Neural progenitor cell (in vitro differentiated cells): ENCODE results near the gene PHGDH. TPM values are rescaled to one million over a fixed set of nuclear protein-coding genes. Genes with fewer than 3 reads are reported as not detected.

ENCODE experiments used
- DNase-seq: peaks from one replicate; pipeline ENCODE4 v3.0.0-alpha.2; 2016; ENCODE audit warnings: low spot score
- H2AFZ ChIP-seq: fragments of 200-600 bp; sonication (generic); replicated peaks from 2 replicates; pipeline ENCODE4 v1.6.1; 2016; ENCODE audit warnings: antibody characterized with exemption
- H3F3A ChIP-seq: fragments of 200-600 bp; sonication (generic); 2 replicates; pipeline ENCODE4 v1.6.1; 2016; ENCODE audit warnings: antibody characterized with exemption, low read depth
- H3K27ac ChIP-seq: fragments of 200-600 bp; sonication (generic); 2 replicates; pipeline ENCODE4 v1.5.1; 2016; ENCODE audit warnings: mild to moderate bottlenecking
- H3K27me3 ChIP-seq: fragments of 200-600 bp; sonication (generic); 2 replicates; pipeline ENCODE4 v1.6.1; 2016; ENCODE audit warnings: mild to moderate bottlenecking, moderate library complexity
- H3K36me3 ChIP-seq: fragments of 200-600 bp; sonication (generic); 2 replicates; pipeline ENCODE4 v1.5.1; 2016
- H3K4me1 ChIP-seq: fragments of 200-600 bp; sonication (generic); 2 replicates; pipeline ENCODE4 v1.6.1; 2016; ENCODE audit warnings: mixed run types
- H3K4me2 ChIP-seq: fragments of 200-600 bp; sonication (generic); 2 replicates; pipeline ENCODE4 v1.6.1; 2016
- H3K4me3 ChIP-seq: fragments of 200-600 bp; sonication (generic); 2 replicates; pipeline ENCODE4 v1.5.1; 2016
- H3K79me2 ChIP-seq: fragments of 200-600 bp; sonication (generic); 2 replicates; pipeline ENCODE4 v1.6.1; 2016; ENCODE audit warnings: low read depth
- H3K9ac ChIP-seq: fragments of 200-600 bp; sonication (generic); 2 replicates; pipeline ENCODE4 v1.6.1; 2016
- H3K9me3 ChIP-seq: fragments of 200-600 bp; sonication (generic); 2 replicates; pipeline ENCODE4 v1.5.1; 2016; ENCODE audit warnings: low read depth
- H4K20me1 ChIP-seq: fragments of 200-600 bp; sonication (generic); 2 replicates; pipeline ENCODE4 v1.6.1; 2016; ENCODE audit warnings: low read depth
- H3K27ac Mint-ChIP-seq: 3 replicates; pipeline ENCODE4 v1.8.0; 2021; ENCODE audit warnings: mixed read lengths
- H3K27me3 Mint-ChIP-seq: 2 replicates; pipeline ENCODE4 v1.8.0; 2022; ENCODE audit warnings: low read depth, mild to moderate bottlenecking, inconsistent platforms, moderate library complexity, mixed read lengths; ENCODE audit not compliant: insufficient read depth
- H3K36me3 Mint-ChIP-seq: 3 replicates; pipeline ENCODE4 v1.8.0; 2021; ENCODE audit warnings: mixed read lengths
- H3K4me1 Mint-ChIP-seq: 3 replicates; pipeline ENCODE4 v1.8.0; 2021; ENCODE audit warnings: mixed read lengths
- H3K4me3 Mint-ChIP-seq: 3 replicates; pipeline ENCODE4 v1.8.0; 2021; ENCODE audit warnings: mild to moderate bottlenecking, moderate library complexity, mixed read lengths
- H3K9me3 Mint-ChIP-seq: 3 replicates; pipeline ENCODE4 v1.8.0; 2020; ENCODE audit warnings: mixed read lengths
- CTCF ChIP-seq: fragments of 200-600 bp; sonication (generic); IDR thresholded peaks from 2 replicates; pipeline ENCODE4 v1.5.1; 2017; ENCODE audit warnings: antibody characterized with exemption, mild to moderate bottlenecking
- EZH2 ChIP-seq: fragments of 200-600 bp; sonication (generic); IDR thresholded peaks from 2 replicates; pipeline ENCODE4 v1.6.1; 2017; ENCODE audit warnings: antibody characterized with exemption, mild to moderate bottlenecking, moderate library complexity
- EZH2phosphoT487 ChIP-seq: fragments of 200-600 bp; sonication (generic); IDR thresholded peaks from 2 replicates; pipeline ENCODE4 v1.6.1; 2017; ENCODE audit warnings: antibody characterized with exemption
- total RNA-seq: library from RNA; depleted of rRNA; stranded (reverse); fragments of >200 nt; gene quantifications from 2 replicates; pipeline ENCODE4 v1.2.3, GENCODE V29; 2015; ENCODE audit warnings: low replicate concordance

PHGDH gene
- total RNA-seq, 1 donor from 2014 or later, result 166 TPM

GRCh38 chr1:119729044-119729443, 17.3 kb downstream of the PHGDH start:
- Histone ChIP-seq H3K4me1 (no peaks in the 10 kb centered on the region), H3K36me3 (peaks cover 10% of the 10 kb centered on the region), H3K4me2 (no peak overlapping the region), H3K9ac (no peak overlapping the region), H4K20me1 (peaks cover 20% of the 10 kb centered on the region), H3K9me3 (no peaks in the 10 kb centered on the region), H3K79me2 (no peaks in the 10 kb centered on the region), H3K27ac (no peak overlapping the region), H2AFZ (no peak overlapping the region), H3K4me3 (no peak overlapping the region), H3F3A (no peaks in the 10 kb centered on the region), H3K27me3 (no peaks in the 10 kb centered on the region)
- Mint-ChIP-seq H3K36me3 (peaks cover 50% of the 10 kb centered on the region), H3K9me3 (no peaks in the 10 kb centered on the region), H3K27me3 (peaks cover 5% of the 10 kb centered on the region), H3K4me1 (peaks cover 9% of the 10 kb centered on the region), H3K27ac (no peak overlapping the region), H3K4me3 (no peak overlapping the region)
- TF ChIP-seq CTCF, result no peak
- TF ChIP-seq EZH2, result no peak
- no peak for TF ChIP-seq EZH2phosphoT487
- DNase-seq, result no peak

- Mint-ChIP-seq H3K36me3 (peaks cover 43% of the 10 kb centered on the region), H3K9me3 (no peaks in the 10 kb centered on the region), H3K27ac (no peak overlapping the region), H3K27me3 (peaks cover 5% of the 10 kb centered on the region), H3K4me1 (peaks cover 9% of the 10 kb centered on the region), H3K4me3 (no peak overlapping the region)
- no peak overlapping the region for H3K4me2 ChIP-seq
- H3F3A ChIP-seq, result no peaks in the 10 kb centered on the region
- no peak overlapping the region for H3K27ac ChIP-seq
- no peaks in the 10 kb centered on the region for H3K27me3 ChIP-seq
- no peak for DNase-seq
- H4K20me1 ChIP-seq, result peaks cover 20% of the 10 kb centered on the region
- H3K9ac ChIP-seq, result no peak overlapping the region
- no peaks in the 10 kb centered on the region for H3K79me2 ChIP-seq
- no peaks in the 10 kb centered on the region for H3K9me3 ChIP-seq
- no peak overlapping the region for H3K4me3 ChIP-seq
- peaks cover 10% of the 10 kb centered on the region for H3K36me3 ChIP-seq
- TF ChIP-seq CTCF, result no peak
- TF ChIP-seq EZH2, result no peak
- TF ChIP-seq EZH2phosphoT487, result no peak
- H2AFZ ChIP-seq, result no peak overlapping the region
- no peaks in the 10 kb centered on the region for H3K4me1 ChIP-seq
These were observed 19.3 kb downstream of the PHGDH start for GRCh38 chr1:119731060-119731459.

- H3F3A ChIP-seq, result no peaks in the 10 kb centered on the region
- H3K27ac ChIP-seq, result no peak overlapping the region
- no peaks in the 10 kb centered on the region for H3K27me3 ChIP-seq
- no peak overlapping the region for H3K4me2 ChIP-seq
- no peaks in the 10 kb centered on the region for H3K4me1 ChIP-seq
- Mint-ChIP-seq H3K9me3 (no peaks in the 10 kb centered on the region), H3K27ac (no peak overlapping the region), H3K27me3 (peaks cover 5% of the 10 kb centered on the region), H3K4me1 (peaks cover 11% of the 10 kb centered on the region), H3K4me3 (no peak overlapping the region), H3K36me3 (peaks cover 44% of the 10 kb centered on the region)
- H3K9me3 ChIP-seq, result no peaks in the 10 kb centered on the region
- peaks cover 10% of the 10 kb centered on the region for H3K36me3 ChIP-seq
- TF ChIP-seq CTCF, result no peak
- no peak for TF ChIP-seq EZH2phosphoT487
- TF ChIP-seq EZH2, result no peak
- H3K79me2 ChIP-seq, result no peaks in the 10 kb centered on the region
- H4K20me1 ChIP-seq, result peaks cover 24% of the 10 kb centered on the region
- no peak overlapping the region for H3K4me3 ChIP-seq
- no peak overlapping the region for H3K9ac ChIP-seq
- no peak for DNase-seq
- no peak overlapping the region for H2AFZ ChIP-seq
These were observed 20.2 kb downstream of the PHGDH start for GRCh38 chr1:119731741-119732430.
